Measurements from ENCODE around the gene TARBP1.
"Not testable (repeated sequence)": the region's sequence is repeated elsewhere in the genome, so short reads cannot be mapped to it uniquely, and the experiment has no call there.

TARBP1 gene

DNA sequence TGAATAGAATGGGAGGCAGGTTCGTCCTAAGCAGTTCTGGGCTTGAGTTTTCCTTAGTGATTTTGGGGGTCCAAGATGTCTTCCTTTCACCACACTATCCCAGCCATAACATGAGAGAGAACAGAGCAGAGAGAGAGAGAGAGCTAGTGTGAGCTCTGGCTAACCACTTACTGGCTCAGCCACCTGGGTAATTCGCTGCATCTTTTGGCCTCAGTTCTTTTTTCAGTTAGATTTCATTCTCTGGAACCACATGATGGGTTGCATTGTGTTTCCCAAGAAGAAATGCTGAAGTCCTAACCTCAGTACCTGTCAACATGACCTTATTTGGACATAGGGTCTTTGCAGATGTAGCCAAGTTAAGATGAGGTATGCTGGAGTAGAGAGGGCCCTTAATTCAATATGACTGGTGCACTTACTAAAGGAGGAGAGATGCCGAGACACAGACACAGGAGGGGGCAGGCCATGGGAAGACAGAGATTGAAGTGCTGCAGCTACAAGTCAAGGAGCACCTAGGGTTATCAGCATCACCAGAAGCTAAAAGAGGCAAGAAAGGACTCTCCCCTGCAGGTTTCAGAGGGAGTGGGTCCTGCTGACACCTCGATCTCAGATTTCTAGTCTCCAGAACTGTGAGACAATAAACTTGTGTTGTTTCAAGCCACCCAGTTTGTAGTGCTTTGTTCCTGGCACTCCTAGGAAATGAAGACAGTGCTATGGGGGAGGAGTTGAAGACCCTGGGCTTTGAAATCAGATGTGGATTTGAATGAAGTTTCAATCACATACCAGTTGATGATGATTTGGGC is 26.2 kb upstream of the TARBP1 start:
- DNase-seq (ENCODE audit: low read depth in 2 of 2) = no peak

DNA sequence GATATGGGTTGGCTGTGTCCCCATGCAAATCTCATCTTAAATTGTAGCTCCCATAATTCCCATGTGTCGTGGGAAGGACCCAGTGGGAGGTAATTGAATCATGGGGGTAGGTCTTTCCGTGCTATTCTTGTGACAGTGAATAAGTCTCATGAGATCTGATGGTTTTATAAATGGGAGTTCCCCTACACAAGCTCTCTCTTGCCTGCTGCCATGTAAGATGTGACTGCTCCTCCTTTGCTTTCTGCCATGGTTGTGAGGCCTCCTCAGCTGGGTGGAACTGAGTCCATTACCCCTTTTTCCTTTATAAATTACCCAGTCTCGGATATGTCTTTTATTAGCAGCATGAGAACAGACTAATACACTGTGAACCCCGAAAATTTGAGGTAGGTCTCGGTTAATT is 25.3 kb upstream of the TARBP1 start:
- not testable (repeated sequence) for DNase-seq (ENCODE audit: low read depth in 2 of 2)

DNA sequence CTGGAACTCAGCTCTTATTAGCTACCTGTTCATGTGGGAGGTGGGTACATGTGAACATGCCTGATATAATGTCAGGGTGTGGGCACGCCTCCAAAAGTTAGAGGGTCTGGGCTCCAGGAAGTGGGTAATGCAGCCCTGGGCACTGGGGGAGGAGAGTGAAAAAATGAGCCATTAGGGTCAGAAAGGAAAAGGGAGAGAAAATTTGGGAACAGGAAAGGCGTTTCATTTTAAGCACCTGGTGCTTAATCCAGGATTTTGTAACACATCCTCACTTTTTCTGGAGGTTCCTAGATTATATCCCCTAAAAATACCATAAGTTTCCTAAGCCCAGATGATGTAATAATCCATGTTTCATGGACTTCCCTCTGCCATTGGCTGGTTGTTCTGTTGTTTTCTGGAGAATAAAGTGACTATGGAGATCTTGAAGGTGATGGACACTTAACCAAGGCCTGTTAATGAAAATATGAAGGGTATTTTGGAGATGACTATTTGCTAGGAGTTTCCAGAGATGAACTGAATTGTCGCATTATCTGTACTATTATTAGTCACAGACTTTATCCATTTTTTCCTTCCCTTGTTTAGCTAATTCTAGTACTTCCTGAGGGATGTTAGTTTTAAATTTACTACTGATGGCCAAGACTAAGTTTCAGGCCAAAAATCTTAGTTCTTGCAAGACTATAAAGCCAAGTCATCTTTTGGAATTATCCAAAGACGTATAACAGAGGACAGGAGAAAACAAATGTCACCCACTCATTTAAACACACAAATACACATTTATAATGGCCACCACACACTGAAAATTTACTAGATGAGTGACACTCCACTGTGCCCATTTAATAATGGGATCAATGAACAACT is 24.4 kb upstream of the TARBP1 start:
- DNase-seq (ENCODE audit: low read depth in 2 of 2) = no peak

DNA sequence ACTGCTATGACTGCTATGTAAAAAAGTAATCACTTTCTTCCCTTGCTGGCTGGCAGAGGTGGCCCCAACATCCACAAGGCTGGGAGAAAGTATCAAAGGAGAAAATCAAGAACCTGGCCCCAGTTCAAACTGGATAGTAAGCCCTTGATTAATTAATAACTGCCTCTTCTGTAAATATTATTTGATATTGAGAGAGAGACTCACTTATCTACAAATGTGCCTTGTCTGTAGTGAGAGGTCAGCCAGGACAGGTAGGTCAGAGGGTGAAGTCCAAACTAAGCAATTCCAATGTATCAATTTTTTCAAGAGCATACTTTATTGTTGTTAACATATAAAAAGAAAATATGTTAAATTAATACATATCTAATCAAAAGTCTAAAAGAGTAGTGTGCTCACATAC is 23.8 kb upstream of the TARBP1 start:
- DNase-seq (ENCODE audit: low read depth in 2 of 2) = no peak

DNA sequence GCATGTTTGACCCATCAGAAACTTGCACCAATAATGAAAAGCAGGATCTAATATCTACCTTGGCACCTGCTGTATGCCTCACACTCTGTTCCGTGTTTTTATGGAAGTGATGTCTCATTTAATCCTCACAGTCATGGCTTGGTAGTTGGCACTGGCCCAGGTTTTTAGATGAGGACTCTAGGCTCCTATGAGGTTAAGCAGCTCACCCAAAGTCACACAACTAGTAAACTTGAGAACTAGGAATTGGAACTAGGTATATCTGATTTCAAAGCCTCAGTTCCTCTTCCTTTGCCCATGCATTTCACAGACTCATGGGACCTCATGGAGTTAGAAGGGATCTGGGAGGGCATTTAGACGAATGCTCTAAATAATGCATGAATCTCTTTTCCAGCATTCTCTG is 21.3 kb upstream of the TARBP1 start:
- DNase-seq (ENCODE audit: low read depth in 2 of 2) = no peak

DNA sequence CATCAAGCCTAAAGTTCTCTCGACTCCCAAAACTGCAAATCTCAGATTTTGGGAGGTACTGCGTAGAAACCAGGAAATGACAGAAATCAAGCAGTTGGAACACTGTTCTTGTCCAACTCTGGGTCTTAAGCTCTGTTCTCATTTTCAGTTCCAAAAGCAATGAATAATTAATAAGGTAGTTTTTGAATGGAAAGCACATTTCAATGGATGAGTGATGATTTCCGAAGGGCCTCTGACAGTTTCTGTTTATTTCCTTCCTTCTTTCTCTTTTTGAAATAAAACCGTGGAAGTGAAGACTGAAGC is 20.9 kb upstream of the TARBP1 start:
- DNase-seq (ENCODE audit: low read depth in 2 of 2) = no peak

DNA sequence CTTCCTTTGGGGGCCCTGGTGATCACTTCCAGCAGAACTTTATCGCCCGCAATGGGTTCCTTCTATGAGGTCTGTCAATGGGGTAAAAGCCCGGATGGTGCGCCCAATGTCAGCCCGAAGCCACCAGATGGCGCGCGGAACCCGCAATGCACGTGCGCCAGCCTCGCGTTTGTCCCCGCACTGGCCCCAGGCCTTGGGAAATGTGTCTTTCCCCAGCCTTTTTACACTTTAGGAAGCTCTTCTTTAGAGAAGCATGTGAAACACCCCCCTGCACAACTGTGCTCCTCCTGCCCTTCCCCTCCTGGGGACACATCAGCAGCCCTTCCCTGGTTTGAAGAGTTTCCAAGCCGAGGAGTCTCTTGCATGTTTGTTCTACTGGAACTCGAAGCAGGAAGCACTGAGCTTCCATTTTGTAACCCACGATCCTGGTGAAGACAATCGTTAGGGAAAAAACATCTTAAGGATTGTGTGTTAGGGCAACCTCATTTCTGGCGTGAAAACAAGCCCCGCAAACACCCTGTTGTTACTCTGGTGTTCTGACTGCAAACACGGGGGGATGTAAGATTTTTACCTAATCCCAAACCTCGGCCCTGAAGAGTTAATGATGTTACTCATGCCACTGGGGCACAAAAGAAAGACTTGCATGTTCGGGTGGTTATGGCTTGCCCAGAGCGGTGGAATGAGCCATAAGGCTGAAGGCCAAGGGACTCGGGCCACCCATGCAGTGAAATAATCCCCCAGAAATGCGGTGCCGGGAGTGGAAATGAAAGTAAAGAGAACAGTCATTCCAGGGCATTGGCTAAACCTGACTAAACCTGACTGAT is 20.4 kb upstream of the TARBP1 start:
- peak; percentile 72 to 74 for DNase-seq (ENCODE audit: low read depth in 2 of 2)

DNA sequence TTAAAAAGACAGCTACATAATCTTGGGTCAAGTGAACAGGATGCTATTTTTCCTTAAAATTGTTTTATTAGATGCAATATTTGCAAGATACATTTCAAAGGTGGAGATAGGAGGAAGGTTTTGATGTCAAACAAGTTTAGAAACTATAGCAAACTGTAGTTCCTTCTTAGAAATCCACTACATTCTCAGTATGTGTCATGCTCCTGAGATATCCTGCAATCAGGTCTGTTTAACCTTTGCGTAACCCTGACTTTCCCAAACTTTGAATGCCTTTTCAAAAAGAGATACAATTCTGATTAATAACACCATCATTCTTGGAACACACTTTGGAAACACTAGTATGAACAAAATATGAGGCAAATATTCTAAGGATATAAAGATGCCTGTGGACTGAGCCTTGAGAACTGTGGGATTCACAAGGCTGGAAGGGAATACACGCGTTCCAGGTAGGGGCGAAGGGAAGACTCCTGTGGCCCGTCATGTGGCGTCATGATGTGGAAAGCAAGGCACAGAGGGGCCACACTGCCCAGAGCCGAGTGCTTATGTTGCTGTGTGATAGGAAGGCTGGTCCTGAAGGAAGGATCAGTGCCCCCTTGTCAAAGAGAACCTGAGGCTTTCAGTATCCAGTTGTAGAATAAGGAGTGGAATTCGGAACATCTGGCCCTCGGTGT is 19.6 kb upstream of the TARBP1 start:
- no peak for DNase-seq (ENCODE audit: low read depth in 2 of 2)

DNA sequence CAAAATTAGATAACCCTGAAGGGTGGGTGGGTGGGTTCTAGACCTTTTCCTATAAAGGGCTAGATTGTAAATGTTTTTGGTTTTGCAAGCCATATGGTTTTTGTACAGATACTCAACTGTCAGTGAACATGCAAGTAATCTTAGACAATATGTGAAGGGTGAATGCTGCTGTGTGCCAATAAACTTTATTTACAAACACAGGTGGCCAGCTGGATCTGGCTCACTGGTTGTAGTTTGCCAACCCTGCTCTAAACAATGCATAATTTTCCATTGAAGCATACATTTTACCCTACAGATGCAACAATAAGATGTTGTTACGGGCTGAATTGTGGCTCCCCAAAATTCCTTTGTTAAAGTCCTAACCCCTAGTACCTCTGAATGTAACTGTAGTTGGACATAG is 18.6 kb upstream of the TARBP1 start:
- DNase-seq (ENCODE audit: low read depth in 2 of 2) = no peak

DNA sequence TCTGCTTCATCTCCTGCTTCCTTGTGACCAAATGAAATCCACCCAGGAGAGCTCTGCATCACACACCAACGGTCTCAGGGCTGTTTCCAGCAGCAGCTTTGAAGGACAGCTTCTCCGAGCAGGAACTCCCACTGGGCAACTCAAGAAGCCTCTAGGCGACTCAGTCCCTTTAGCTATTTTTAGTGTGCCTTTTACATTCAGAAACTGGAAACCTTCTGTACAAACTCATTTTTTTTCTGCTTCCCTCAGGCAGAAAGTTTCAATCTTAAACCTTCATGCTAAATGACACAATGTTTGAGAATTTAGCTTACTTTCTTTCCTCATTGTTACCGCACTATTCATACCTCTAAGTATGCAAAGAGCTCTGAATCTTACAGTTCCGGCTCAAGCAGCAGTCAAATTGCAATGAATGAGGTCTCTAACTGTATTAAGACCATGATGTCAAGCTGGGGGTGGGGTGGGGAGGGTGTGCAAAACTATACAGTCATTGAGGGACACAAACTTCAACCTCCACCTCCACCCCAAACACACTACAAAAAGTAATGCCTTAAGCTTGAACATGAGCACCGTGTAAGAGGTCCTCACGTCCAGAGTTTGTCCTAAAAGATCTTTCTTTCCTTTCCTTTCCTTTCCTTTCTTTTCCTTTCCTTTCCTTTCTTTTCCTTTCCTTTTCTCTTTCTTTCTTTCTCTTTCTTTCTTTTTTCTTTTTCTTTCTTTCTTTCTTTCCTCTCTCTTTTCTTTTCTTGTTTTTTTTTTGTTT is 16.4 kb upstream of the TARBP1 start:
- no peak for DNase-seq (ENCODE audit: low read depth in 2 of 2)

DNA sequence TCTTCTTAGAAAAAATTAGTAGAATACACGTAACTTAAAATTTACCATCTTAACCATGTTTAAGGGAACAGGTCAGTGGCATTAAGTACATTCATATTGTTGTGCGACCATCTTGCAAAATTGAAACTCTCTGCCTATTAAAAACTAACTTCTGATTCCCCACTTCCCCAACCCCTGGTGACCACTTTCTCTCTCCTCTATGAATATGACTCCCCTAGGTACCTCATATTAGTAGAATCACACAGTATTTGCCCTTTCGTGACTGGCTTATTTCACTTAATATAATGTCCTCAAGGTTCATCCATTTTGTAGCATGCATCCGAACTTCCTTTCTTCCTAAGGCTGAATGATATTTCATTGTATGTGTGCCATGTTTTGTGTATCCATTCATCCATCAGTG is 15.1 kb upstream of the TARBP1 start:
- no peak for DNase-seq (ENCODE audit: low read depth in 2 of 2)

DNA sequence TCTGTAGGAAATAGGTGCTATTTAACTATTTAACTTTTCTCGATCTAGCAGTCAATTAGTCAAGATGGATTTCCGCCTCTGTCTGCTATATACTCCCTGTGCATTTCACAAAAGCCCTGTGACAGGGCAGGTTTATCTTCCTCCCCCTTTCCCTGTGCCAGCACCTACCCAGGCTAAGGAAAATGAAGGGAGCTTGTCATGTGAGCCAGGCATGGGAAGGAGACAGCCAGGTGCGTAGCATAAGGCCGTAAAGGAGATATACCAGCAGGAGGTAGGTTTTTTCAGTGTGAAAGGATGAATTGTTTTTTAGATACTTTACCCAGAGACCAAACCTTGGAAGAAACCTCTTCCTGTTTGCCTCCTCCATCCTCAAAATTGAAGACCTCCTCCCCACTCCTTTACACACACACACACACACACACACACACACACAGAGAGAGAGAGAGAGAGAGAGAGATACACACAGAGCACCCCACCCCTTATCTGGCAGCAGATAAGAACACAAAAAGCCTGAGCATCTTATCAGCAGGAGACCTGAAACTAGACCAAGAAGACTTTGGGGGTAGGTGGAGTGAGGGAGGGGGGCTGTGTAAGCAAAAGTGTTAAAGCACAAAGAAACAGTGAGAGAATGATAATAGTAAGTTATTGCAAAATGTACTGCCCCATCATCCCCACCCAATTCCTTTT is 12.0 kb upstream of the TARBP1 start:
- DNase-seq (ENCODE audit: low read depth in 2 of 2) = no peak

DNA sequence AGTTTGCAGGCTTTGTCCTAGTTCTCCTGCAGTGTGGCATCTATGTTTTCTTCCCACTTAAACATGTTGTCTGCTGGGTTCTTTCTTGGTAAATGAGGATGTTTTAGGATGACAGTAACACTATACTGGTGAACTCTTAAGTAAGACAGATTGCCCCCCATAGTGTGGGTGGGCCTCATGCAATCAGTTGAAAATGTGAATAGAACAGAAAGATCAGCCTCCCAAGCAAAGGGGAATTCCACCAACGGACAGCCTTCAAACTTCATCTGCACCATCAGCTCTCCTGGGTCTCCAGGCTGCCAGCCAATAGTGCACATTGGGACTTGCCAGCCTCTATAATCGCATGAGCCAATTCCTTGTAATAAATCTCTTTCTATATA is 10.7 kb upstream of the TARBP1 start:
- DNase-seq (ENCODE audit: low read depth in 2 of 2) = no peak

DNA sequence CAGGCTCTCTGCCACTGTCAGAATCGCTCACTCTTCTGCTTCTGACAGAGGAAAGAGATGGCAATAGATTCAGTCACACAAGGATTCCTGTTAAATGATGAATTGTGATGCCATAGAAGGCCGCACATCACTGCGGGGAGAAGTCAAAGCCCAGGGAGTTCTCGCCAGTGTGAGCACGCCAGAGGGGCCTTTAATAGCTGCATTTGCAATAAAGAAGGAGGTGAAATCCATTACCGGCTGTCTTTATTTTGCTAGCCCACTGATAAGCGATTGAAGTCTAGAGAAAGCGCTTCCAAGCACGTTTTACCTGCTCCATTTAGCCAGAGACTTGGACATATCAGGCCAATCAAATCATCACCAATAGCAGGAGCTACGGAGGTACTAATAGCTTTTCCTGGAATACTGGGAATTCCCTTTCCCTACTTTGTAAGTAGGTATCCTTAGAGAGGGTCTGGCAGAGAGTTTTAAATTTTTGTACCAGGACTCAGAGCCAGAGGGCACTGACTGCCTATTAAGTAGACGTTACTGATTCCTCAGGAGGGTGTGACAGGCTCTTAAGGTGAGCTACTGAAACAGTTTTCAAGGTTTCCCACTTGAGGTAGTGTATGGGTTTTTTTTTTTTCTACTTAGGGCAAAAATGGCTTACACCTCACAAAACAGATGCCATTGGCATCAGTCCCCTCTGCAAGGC is 10.2 kb upstream of the TARBP1 start:
- DNase-seq (ENCODE audit: low read depth in 2 of 2) = no peak

DNA sequence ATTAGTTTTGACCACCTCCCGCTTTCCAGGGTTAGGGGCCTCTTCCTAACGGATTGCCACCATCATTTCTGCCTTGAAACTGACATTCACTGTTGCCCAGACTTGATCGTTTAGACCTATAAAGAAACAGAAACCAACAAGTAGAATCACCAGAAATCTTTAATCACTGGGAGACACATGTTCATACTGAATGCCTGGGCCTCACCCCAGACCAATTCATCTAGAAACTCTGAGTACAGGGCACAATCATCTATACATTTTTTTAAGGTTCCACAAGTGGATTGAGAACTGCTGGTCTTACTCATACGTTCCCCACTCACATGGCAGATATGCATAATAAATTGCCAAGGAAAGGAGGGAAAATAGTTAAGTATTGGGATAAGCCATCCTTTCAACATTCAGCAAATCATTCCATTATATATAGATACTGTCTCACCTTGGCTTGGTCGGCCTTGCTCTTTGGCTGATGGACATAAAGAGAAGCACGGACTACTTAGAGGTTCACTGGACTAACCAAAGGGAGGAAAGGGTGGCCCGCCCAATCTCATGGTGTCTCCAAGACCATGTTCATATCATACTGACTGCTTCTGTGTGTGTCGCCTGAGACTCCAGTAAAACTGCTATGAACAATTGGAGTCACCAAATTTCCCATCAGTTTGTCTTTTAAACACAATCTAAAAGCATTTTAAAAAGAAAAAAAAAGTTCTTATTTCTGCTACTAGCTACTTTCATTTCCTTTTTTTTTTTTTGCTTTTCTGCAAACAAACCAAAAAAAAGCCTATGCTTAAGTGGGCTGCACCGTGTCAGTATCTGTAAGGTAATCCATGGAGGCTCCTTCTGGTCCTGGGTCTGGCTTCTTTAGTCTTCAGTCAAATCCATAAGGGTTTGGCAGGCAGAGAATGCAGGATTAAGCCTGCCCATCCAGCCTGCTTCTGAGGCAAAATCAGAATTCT is 9.4 kb upstream of the TARBP1 start:
- no peak for DNase-seq (ENCODE audit: low read depth in 2 of 2)

DNA sequence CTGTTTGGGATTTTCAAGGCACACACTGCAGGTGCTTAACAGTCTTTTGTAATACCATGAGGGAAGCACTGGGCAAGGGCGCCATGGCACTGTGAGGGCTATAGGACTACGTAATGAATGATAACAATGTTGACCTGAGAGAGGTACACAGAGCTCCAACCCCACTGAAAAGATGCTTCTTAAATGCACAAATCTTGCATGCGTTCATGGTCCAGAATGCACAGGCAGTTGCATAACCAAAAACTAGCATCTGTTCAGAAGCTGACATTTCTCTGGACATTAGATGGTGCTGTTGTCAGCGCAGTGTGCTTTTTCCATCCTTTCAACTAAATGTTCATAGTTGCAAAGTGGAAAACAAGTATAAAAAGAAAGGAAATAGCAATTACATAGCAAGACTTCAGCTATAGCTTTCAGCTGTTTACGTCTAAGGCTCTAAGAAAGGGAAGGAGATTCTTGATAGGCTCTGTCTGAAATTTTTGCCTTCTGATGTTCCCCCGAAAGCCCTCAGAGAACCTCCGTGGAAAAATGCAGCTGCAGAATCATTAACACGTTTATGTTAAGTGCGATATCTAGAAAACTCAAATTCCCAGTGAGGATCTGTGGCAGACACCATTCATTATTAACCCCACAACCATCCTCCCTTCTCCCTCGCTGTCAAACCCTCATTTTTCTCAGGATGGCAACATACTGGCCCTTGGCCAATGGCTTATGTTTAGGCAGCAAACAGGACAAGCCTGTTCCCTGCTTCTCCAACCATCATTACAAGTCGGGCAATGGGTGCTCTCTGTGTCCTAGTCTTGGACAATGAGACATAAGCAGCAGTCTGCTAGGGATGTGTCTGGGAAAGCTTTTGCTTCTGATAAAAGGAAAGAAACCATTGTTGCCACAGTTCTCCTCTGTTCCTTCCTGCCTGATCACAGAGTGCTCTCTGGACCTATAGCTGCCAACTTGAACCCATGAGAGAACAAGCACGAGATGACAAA is 8.2 kb upstream of the TARBP1 start:
- DNase-seq (ENCODE audit: low read depth in 2 of 2) = no peak

DNA sequence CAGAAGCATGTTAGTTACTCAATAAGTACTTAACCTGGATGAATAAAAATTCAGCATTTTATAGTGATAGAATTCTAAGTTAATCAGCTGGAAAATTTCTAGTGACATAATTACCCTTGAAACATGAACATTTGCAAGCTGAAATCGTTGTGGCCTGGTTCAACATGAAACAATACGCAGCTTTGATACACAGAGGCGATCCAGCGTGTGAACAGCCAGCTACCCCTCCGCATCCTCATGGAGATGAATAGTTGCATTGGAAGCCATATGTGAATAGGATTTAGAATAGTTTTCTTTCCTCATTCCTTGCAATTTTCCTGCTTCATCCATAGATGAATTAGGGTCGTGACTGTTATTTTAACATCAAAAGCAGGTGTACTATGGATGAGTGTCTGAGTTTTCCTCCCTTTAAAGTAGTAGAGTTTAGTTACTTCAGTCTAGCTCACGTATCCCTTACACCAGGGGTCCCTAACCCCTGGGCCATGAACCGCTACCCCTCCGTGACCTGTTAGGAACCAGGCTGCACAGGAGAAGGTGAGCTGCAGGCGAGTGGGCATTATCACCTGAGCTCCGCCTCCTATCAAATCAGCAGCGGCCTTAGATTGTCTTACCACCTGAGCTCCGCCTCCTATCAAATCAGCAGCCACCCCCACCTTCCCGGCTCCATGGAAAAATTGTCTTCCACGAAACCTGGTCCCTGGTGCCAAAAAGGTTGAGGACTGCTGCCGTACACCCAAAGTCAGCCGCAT is 6.2 kb upstream of the TARBP1 start:
- no peak for DNase-seq (ENCODE audit: low read depth in 2 of 2)

Measured in stimulated activated CD8-positive, alpha-beta memory T cell treated with anti-CD3 and anti-CD28 coated beads, Interleukin-15, amount 100 ng/mL, for 48 hours (primary cell).